Urinary bladder (tissue), 4 donors: Measurements from ENCODE around the gene MEIKIN. TPM values are rescaled to one million over a fixed set of nuclear protein-coding genes. Genes with fewer than 3 reads are reported as not detected.

Experiments
- DNase-seq: peaks from one replicate; pipeline ENCODE4 v3.0.0-alpha.2; 2015; ENCODE audit errors: extremely low spot score
- H3K27ac ChIP-seq: one replicate; pipeline ENCODE4 v1.5.1; 2013; ENCODE audit warnings: low read depth, mild to moderate bottlenecking, moderate library complexity
- H3K36me3 ChIP-seq: one replicate; pipeline ENCODE4 v1.6.1; 2013; ENCODE audit warnings: mild to moderate bottlenecking, moderate library complexity; ENCODE audit not compliant: insufficient read depth
- H3K4me1 ChIP-seq: one replicate; pipeline ENCODE4 v1.6.1; 2013; ENCODE audit warnings: mild to moderate bottlenecking, moderate library complexity; ENCODE audit not compliant: insufficient read depth
- H3K4me3 ChIP-seq: one replicate; pipeline ENCODE4 v1.5.1; 2013; ENCODE audit warnings: low read depth, low read length
- WGBS: extraction: QIAGEN DNeasy Blood & Tissue Kit; methylation state at CpG from one replicate; pipeline ENCODE4 v1.1.7; 2013; 5-methylcytosine and 5-hydroxymethylcytosine counted together
- polyA plus RNA-seq: library from polyadenylated mRNA; stranded (reverse); fragments of 200-250 nt; gene quantifications from one replicate; pipeline ENCODE4 v1.2.3, GENCODE V29; 2013
- total RNA-seq: library from RNA; depleted of rRNA; stranded (reverse); fragments of >200 nt; gene quantifications from one replicate; pipeline ENCODE4 v1.2.3, GENCODE V29; 2014
- donor health status: healthy with polysubstance abuse.
- donor health status: healthy.

MEIKIN gene
- not detected for total RNA-seq
- not detected for polyA plus RNA-seq

DNA sequence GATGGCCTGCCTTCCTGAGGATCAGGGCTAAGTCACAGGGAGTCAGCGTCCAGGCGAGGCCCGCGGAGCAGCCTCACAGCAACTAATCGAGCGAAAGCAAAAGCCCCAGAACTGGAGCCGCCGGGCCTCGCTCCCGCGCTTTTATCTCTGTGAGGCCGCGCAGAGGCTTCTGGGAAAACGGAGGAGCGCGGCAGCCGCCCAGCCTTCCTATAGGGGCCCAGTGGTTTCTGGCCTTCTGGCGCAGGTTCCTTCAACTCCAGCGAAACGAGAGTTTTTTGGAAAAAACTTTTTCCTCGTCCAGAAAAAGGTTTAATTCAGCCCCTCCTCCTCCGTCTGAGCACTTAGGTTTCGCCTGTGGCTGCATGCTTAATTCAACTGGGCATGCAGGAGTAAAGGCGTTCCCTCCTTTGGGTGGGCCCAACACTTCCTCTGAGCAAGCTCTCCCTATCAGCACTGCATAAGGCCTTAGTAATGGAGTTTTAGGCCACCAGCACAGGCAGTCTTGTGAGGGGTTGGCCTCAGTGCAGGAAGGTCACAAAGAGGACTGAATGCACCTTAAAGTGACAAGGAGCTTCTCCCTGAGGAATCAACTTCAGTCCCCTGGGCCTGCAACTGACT lies at the start of gene MEIKIN:
MEIKIN (minus strand) TSS at position 113 of the 618 bp plus-strand sequence. CDS start 158 bp downstream, outside the sequence.
- no peaks in the 10 kb centered on the region for H3K4me1 ChIP-seq
- no peaks in the 10 kb centered on the region for H3K36me3 ChIP-seq
- no peak for DNase-seq
- no peak within 1 kb of the TSS for H3K4me3 ChIP-seq
- 82% methylated on average over 24 of the region's 24 CpGs for WGBS
- H3K27ac ChIP-seq = no peak within 1 kb of the TSS

GRCh38 chr5:131994533-131995226 lies 49.2 kb upstream of the MEIKIN start:
- WGBS = 60% methylated on average over 7 of the region's 7 CpGs
- H3K36me3 ChIP-seq = no peaks in the 10 kb centered on the region
- no peak for DNase-seq
- H3K4me3 ChIP-seq = no peak overlapping the region
- no peak overlapping the region for H3K27ac ChIP-seq
- H3K4me1 ChIP-seq = no peaks in the 10 kb centered on the region

DNA sequence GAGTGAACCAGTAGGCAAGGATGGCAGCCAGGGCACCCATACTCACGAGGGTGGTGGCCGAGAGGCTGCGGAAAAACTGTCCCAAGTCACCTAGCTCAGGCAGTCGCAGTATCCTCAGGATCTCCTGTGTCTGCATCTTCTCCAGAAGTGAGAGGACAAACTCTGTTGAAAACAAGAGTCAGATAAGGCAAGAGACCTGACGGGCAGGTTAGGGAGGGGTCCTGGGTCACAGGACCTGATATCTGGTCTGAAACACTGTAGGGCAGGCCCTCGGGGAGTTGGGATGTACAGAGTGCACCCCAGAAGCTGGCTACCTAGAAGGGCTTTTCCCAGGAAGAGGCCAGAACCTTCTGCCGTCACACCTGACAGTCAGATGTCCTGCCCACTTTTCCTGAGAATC lies 48.6 kb upstream of the MEIKIN start:
- H3K36me3 ChIP-seq = no peaks in the 10 kb centered on the region
- no peak overlapping the region for H3K27ac ChIP-seq
- WGBS = 86% methylated on average over 7 of the region's 7 CpGs
- no peak for DNase-seq
- H3K4me1 ChIP-seq = no peaks in the 10 kb centered on the region
- H3K4me3 ChIP-seq = no peak overlapping the region

DNA sequence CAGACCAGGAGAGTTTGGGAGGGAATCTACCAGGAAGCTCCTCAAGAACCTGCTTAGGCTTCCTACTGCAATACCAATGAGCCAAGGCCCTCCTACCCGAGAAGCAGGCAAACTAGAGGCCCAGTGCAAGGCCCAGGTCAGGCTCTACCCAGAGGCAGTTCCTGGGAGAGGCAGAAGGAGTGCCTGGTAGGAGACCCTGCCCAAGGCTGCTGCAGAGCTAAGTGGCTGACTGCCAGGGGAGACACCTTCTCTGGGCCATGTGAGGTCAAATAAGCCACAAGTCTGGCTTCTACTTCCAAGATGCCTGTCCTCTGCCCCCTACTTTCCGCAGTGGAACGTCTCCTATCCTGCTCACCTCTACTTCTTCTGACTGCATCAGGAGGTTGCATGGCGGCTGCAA lies 48.2 kb upstream of the MEIKIN start:
- Histone ChIP-seq H3K36me3 (no peaks in the 10 kb centered on the region), H3K4me1 (no peaks in the 10 kb centered on the region), H3K27ac (no peak overlapping the region), H3K4me3 (no peak overlapping the region)
- no peak for DNase-seq
- 87% methylated on average over 4 of the region's 4 CpGs for WGBS

DNA sequence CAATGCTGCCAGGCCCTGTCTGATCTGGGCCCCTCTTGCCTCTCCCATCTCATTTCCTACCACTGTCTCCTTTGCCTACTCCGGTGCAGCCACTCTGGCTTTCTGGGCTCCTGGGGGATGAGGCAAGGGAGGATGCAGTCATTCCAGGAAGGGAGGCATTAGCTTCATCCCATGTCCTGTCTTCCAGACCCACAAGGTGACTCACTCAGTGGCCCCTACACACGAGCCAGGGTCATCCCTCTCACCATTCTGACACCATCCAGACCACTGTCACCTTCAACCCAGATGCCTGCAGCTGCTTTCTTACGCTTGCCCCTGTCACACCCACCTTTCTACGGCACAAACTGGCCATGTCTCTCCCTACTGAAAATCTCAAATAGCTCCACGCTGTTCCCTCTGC lies 46.9 kb upstream of the MEIKIN start:
- 75% methylated on average over 5 of the region's 5 CpGs for WGBS

GRCh38 chr5:131991593-131992324 lies 46.3 kb upstream of the MEIKIN start:
- no peaks in the 10 kb centered on the region for H3K36me3 ChIP-seq
- no peak overlapping the region for H3K4me3 ChIP-seq
- WGBS = 61% methylated on average over 10 of the region's 10 CpGs
- H3K4me1 ChIP-seq = no peaks in the 10 kb centered on the region
- H3K27ac ChIP-seq = no peak overlapping the region
- DNase-seq = no peak

More for the DNA sequence above, 46.9 kb upstream of the MEIKIN start:
- Histone ChIP-seq H3K4me3 (no peak overlapping the region), H3K36me3 (no peaks in the 10 kb centered on the region), H3K4me1 (no peaks in the 10 kb centered on the region), H3K27ac (no peak overlapping the region)
- DNase-seq = no peak

- Histone ChIP-seq H3K36me3 (no peaks in the 10 kb centered on the region), H3K27ac (no peak overlapping the region), H3K4me1 (no peaks in the 10 kb centered on the region), H3K4me3 (no peak overlapping the region)
- WGBS = 95% methylated on average over 13 of the region's 13 CpGs
- no peak for DNase-seq
Measured at GRCh38 chr5:131990716-131991115, 45.3 kb upstream of the MEIKIN start.

GRCh38 chr5:131988601-131989000 lies 43.1 kb upstream of the MEIKIN start:
- H3K4me1 ChIP-seq = no peaks in the 10 kb centered on the region
- no peak overlapping the region for H3K4me3 ChIP-seq
- H3K36me3 ChIP-seq = no peaks in the 10 kb centered on the region
- no peak for DNase-seq
- WGBS = 92% methylated on average over 6 of the region's 6 CpGs
- no peak overlapping the region for H3K27ac ChIP-seq

GRCh38 chr5:131987251-131987650 lies 41.8 kb upstream of the MEIKIN start:
- Histone ChIP-seq H3K36me3 (no peaks in the 10 kb centered on the region), H3K4me1 (no peaks in the 10 kb centered on the region), H3K4me3 (no peak overlapping the region), H3K27ac (no peak overlapping the region)
- WGBS = 88% methylated on average over 3 of the region's 3 CpGs
- DNase-seq = no peak

DNA sequence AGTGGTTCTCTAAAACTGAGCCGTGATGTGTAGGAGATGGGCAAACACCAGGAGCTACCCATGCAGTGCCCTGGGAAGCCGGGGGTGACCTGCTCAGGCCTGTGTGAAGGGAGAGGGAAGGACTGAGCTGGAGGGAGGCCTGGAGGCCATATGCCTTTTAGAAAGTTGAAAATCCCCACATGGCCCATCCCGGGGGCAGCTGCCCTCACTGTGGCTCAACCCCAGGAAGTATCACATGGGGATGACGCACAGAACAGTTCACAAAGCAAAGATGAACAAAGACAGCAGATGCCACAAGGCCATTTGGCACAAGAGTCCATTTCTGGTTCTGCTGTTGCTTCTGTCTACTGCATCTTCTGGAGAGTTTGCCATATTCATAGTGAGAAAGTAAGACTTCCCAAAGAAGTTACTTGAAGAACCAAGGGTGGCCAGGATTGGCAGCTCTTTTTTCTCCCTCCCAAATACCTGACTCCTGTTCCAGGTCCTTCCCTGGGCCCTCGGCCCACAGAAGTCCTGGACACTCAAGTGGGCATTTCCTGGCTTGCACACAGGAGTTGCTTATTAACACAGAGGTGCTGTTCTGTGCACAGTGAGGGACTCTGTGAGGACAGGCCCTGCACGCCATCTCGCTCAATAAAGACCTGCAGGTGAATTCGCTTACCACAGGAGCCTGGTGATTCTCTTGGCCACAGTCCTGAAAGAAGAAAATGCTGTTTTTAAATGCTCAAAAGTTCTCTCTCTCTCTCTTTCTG lies 40.9 kb upstream of the MEIKIN start:
- no peak for DNase-seq
- 90% methylated on average over 8 of the region's 8 CpGs for WGBS
- Histone ChIP-seq H3K4me3 (no peak overlapping the region), H3K4me1 (no peaks in the 10 kb centered on the region), H3K36me3 (no peaks in the 10 kb centered on the region), H3K27ac (no peak overlapping the region)

- Histone ChIP-seq H3K4me1 (no peaks in the 10 kb centered on the region), H3K27ac (no peak overlapping the region), H3K36me3 (no peaks in the 10 kb centered on the region), H3K4me3 (no peak overlapping the region)
- WGBS = 95% methylated on average over 8 of the region's 8 CpGs
- DNase-seq = no peak
Measured at GRCh38 chr5:131984956-131985665, 39.6 kb upstream of the MEIKIN start.

- no peaks in the 10 kb centered on the region for H3K36me3 ChIP-seq
- WGBS = 33% methylated on average over 2 of the region's 2 CpGs
- no peaks in the 10 kb centered on the region for H3K4me1 ChIP-seq
- no peak overlapping the region for H3K27ac ChIP-seq
- no peak overlapping the region for H3K4me3 ChIP-seq
- DNase-seq = no peak
Measured at GRCh38 chr5:131983244-131983771, 37.8 kb upstream of the MEIKIN start.

DNA sequence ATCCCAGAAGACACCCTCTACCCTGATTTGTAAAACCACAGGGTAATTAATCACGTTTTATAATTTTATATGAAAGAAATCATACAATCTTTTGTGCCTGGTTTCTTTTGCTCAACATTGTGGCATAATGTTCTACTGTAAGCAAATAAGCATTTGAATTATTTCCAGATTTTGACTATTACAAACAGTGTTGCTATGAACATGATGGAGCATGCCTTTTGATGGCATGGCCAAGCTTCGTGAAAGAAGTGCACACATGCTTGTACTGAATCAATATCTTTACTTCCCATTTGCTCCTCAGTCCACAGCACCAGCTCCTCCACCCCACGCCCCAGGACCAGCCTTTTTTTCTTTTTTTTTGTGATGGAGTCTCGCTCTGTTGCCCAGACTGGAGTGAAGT lies 36.1 kb upstream of the MEIKIN start:
- Histone ChIP-seq H3K27ac (no peak overlapping the region), H3K36me3 (no peaks in the 10 kb centered on the region), H3K4me1 (no peaks in the 10 kb centered on the region), H3K4me3 (no peak overlapping the region)
- DNase-seq = no peak
- 76% methylated on average over 4 of the region's 4 CpGs for WGBS
